Activated B cell treated with CpG ODN at 0.5 μM for 24 hours (primary cell): ENCODE measurements around the gene WNT3A. TPM values are rescaled to one million over a fixed set of nuclear protein-coding genes. Genes with fewer than 3 reads are reported as not detected.
A peak's percentile ranks its signal among the peaks of the same experiment; 100 is the strongest.

Source experiments
- ATAC-seq: fragments of 200-7000 bp; cut with Tn5 transposase; one replicate; pipeline ENCODE4 v1.10.0; 2021; ENCODE audit warnings: low read depth, mild to moderate bottlenecking, moderate library complexity
- CTCF ChIA-PET: fragments of 350-600 bp; sonication (Branson Sonifier 250); formaldehyde crosslinking; loops from one replicate; lab custom pipeline; 2021; ENCODE audit warnings: antibody characterized with exemption; lab: Charles Lee
- POLR2A ChIA-PET: fragments of 350-600 bp; sonication (Branson Sonifier 250); formaldehyde crosslinking; loops from one replicate; lab custom pipeline; 2021; ENCODE audit warnings: antibody characterized with exemption; lab: Charles Lee
- DNase-seq: peaks from one replicate; pipeline ENCODE4 v3.0.0; 2022
- H3K27ac Mint-ChIP-seq: one replicate; pipeline ENCODE4 v1.8.0; 2020; ENCODE audit warnings: mixed read lengths
- H3K27me3 Mint-ChIP-seq: one replicate; pipeline ENCODE4 v1.8.0; 2021; ENCODE audit warnings: mixed read lengths
- H3K36me3 Mint-ChIP-seq: one replicate; pipeline ENCODE4 v1.8.0; 2021; ENCODE audit warnings: low read depth, mixed read lengths
- H3K4me1 Mint-ChIP-seq: one replicate; pipeline ENCODE4 v1.8.0; 2021; ENCODE audit warnings: mixed read lengths
- H3K4me3 Mint-ChIP-seq: one replicate; pipeline ENCODE4 v1.8.0; 2020; ENCODE audit warnings: mild to moderate bottlenecking, mixed read lengths
- H3K9me3 Mint-ChIP-seq: one replicate; pipeline ENCODE4 v1.8.0; 2020; ENCODE audit warnings: mixed read lengths
- CTCF ChIP-seq: fragments of 200-600 bp; IDR thresholded peaks from one replicate; pipeline ENCODE4 v1.8.0; 2022; ENCODE audit warnings: antibody characterized with exemption, mild to moderate bottlenecking
- intact Hi-C: fragments of 100-400 bp; cut with micrococcal nuclease; formaldehyde crosslinking; loops from one replicate; pipeline ENCODE4 v1.15.1; 2024
- total RNA-seq: library from RNA; stranded (reverse); gene quantifications from 2 replicates; pipeline ENCODE4 v1.2.3, GENCODE V29; 2022

The WNT3A gene
- total RNA-seq, 1 donor from 2014 or later = not detected

- Mint-ChIP-seq H3K4me3 (peak overlapping the region; percentile 53), H3K27ac (peak overlapping the region; percentile 72), H3K9me3 (no peaks in the 10 kb centered on the region), H3K4me1 (peaks cover 86% of the 10 kb centered on the region), H3K27me3 (no peaks in the 10 kb centered on the region), H3K36me3 (peaks cover 47% of the 10 kb centered on the region)
- no peak for TF ChIP-seq CTCF
- ATAC-seq (no peak), DNase-seq (no peak)
- ChIA-PET POLR2A (interaction anchor here (0.8 kb wide), 1 partner anchor 77 kb away, joined by 3 read pairs; the partner anchor contains the start of gene IBA57), CTCF (no interaction called here)
- intact Hi-C loops = loop anchor here (10.0 kb wide), 1 partner anchor 1416 kb away; the partner anchor contains the start of gene NUP133
Observed at GRCh38 chr1:228088586-228089498, 82.0 kb downstream of the WNT3A start.

GRCh38 chr1:228089519-228090380 is 83.0 kb downstream of the WNT3A start:
- peaks cover 80% of the 10 kb centered on the region for H3K4me1 Mint-ChIP-seq
- H3K27me3 Mint-ChIP-seq = no peaks in the 10 kb centered on the region
- TF ChIP-seq CTCF = no peak
- ChIA-PET CTCF (interaction anchor here (1.4 kb wide), 1 partner anchor 41 kb away, joined by 3 read pairs; no protein-coding TSS in a partner anchor), POLR2A (interaction anchor here (0.6 to 1.1 kb wide), 3 partner anchors 76 to 317 kb away, joined by 3 to 7 read pairs (median 3); partner anchors contain the start of genes IBA57 and TRIM11)
- peak; percentile 15 for DNase-seq
- peaks cover 6% of the 10 kb centered on the region for H3K9me3 Mint-ChIP-seq
- peak; percentile 73 for ATAC-seq
- H3K4me3 Mint-ChIP-seq = peak overlapping the region; percentile 53
- H3K36me3 Mint-ChIP-seq = peaks cover 49% of the 10 kb centered on the region
- peak overlapping the region; percentile 72 for H3K27ac Mint-ChIP-seq
- intact Hi-C loops = loop anchor here (1.0 to 10.0 kb wide), 2 partner anchors 13 to 1415 kb away; partner anchors contain the start of gene NUP133

- H3K4me1 Mint-ChIP-seq = peaks cover 79% of the 10 kb centered on the region
Observed at GRCh38 chr1:228090613-228091081, 83.8 kb downstream of the WNT3A start.

GRCh38 chr1:228091084-228091483 is 84.3 kb downstream of the WNT3A start:
- DNase-seq (no peak), ATAC-seq (no peak)
- no peaks in the 10 kb centered on the region for H3K27me3 Mint-ChIP-seq
- H3K4me1 Mint-ChIP-seq = peaks cover 79% of the 10 kb centered on the region
- ChIA-PET POLR2A (interaction anchor here (0.7 to 1.0 kb wide), 3 partner anchors 9 to 16 kb away, joined by 3 read pairs; no protein-coding TSS in a partner anchor), CTCF (interaction anchor here (0.8 to 1.4 kb wide), 2 partner anchors 39 to 91 kb away, joined by 3 read pairs; no protein-coding TSS in a partner anchor)
- H3K4me3 Mint-ChIP-seq = no peak overlapping the region
- H3K36me3 Mint-ChIP-seq = peaks cover 54% of the 10 kb centered on the region
- no peak overlapping the region for H3K27ac Mint-ChIP-seq
- no peak for TF ChIP-seq CTCF
- intact Hi-C loops = no loop called here
- peaks cover 11% of the 10 kb centered on the region for H3K9me3 Mint-ChIP-seq

More at GRCh38 chr1:228090613-228091081, 83.8 kb downstream of the WNT3A start:
- ATAC-seq (no peak), DNase-seq (peak; percentile 12)
- no peaks in the 10 kb centered on the region for H3K27me3 Mint-ChIP-seq
- ChIA-PET POLR2A (interaction anchor here (0.6 to 1.1 kb wide), 5 partner anchors 9 to 316 kb away, joined by 3 to 7 read pairs (median 3); partner anchors contain the start of gene TRIM11), CTCF (interaction anchor here (0.8 to 1.4 kb wide), 2 partner anchors 40 to 91 kb away, joined by 3 read pairs; no protein-coding TSS in a partner anchor)
- peaks cover 50% of the 10 kb centered on the region for H3K36me3 Mint-ChIP-seq
- peak overlapping the region; percentile 46 for H3K27ac Mint-ChIP-seq
- H3K4me3 Mint-ChIP-seq = peak overlapping the region; percentile 7
- intact Hi-C loops = loop anchor here (1.0 kb wide), 1 partner anchor 12 kb away; no protein-coding TSS in a partner anchor
- peaks cover 11% of the 10 kb centered on the region for H3K9me3 Mint-ChIP-seq
- no peak for TF ChIP-seq CTCF
